Measurements from ENCODE around the gene CELF4.

- no peak for TF ChIP-seq CTCF (IDR thresholded peaks at IDR 0.05; ENCODE audit: borderline replicate concordance, extremely low read depth, low read length, poor library complexity, severe bottlenecking)
- TF ChIP-seq EZH2 (IDR thresholded peaks at IDR 0.05; ENCODE audit: borderline replicate concordance, low read depth, low read length, severe bottlenecking): no peak
These were observed 243.8 kb downstream of the CELF4 start for GRCh38 chr18:37321582-37322491.

Data from DND-41 (cell line).